NCI-H2107 treated with DMSO at 0.1 percent for 48 hours (cell line): ENCODE measurements around the gene MOB3B.

Source experiments
- DNase-seq: peaks from one replicate; lab custom pipeline; 2025; ENCODE audit not compliant: unreplicated experiment; lab: John Stamatoyannopoulos, UW

Gene MOB3B

DNA sequence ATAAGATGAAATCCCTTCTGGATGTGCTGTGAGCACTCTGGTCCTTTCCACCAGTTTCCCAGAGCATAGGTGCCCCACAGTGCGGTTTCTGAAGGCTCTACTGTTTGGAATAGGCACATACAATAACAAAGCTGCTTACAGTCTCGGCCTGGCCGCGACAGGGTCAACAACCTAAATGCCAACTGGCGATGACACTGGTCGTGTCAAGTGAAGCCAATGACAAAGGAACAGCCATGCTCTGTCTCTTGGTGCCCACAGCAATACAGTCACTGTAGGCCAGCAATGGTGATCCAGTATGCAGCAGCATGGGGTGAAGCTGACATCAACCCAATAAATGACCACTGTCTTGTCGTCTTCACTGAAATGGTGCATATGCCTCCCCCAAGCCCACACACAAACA lies 184.8 kb downstream of the MOB3B start:
- no peak for DNase-seq

DNA sequence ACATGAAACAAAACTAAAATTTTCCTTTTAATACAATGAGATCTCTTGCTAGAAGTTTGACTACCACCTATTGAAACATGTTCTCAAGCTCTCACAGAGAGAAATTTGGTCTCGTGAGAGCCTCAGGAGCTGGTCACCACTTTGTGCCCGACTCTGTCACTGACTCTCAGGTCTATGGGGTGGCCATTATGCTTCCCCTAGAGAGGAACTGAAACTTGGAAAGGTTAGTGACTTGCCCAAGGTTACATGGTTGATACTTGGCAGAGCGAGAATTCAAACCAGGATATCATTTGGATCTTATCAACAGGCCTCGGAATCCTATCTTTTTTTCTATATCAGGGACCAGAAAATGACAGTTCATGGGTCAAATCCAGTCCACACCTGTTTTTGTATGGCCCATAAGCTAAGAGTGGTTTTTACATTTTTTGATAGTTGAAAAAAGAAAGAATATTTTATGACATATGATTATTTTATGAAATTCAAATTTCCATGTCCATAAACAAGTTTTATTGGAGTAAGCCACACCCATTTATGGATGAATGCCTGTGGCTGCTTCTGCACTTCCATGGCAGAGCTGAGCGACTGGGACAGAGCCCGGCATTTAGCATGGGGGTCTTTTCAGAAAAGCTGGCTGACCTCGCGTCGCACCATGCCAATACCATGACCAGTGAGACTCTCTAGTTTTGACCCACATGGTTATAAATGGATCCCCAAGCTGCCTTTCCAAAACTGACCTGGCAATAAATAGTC lies 187.9 kb downstream of the MOB3B start:
- DNase-seq: no peak

DNA sequence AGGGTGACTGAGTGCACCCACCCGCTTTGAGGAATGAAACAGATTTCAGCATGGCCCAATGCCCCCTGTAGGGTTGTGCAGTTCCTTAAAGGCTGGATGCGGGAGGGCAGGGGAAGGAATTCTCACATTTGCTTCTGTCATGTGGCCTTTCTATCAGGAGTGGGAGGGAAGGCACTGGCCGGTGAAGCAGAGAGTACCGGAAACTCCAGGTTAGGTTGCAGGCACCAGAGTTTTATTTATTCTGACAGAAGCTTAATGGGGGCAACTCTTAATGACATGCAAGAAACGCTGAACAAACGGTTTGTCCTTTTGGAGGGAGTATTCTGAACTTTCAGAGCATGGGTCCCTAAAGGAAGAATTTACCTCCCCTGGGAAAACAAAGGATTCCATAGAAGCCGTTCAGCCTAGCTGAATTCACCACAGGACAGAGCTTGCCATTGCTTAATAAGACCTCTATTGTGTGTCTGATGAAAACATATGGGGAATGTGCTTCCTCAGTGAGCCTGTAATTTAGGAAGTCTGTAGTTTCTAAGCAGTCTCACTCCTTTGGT lies 188.6 kb downstream of the MOB3B start:
- DNase-seq: no peak

DNA sequence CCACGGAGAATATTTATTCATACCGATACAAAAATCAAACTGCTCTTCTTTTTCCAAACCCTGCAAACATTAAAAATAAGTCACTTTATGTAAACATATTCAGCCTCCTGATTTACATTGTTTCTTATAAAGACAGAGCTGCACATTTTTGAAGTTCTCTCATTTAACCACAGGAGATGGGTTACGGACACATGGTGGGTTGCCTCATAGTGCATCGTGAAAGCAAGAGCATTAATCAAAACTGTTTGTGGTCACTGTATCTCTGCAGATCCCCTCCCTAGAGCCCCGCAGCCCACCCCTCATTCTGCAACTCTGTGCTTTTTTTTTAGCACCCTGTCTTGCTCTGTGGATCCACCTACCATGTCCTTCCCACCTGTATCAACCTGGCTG lies 189.3 kb downstream of the MOB3B start:
- DNase-seq: no peak

DNA sequence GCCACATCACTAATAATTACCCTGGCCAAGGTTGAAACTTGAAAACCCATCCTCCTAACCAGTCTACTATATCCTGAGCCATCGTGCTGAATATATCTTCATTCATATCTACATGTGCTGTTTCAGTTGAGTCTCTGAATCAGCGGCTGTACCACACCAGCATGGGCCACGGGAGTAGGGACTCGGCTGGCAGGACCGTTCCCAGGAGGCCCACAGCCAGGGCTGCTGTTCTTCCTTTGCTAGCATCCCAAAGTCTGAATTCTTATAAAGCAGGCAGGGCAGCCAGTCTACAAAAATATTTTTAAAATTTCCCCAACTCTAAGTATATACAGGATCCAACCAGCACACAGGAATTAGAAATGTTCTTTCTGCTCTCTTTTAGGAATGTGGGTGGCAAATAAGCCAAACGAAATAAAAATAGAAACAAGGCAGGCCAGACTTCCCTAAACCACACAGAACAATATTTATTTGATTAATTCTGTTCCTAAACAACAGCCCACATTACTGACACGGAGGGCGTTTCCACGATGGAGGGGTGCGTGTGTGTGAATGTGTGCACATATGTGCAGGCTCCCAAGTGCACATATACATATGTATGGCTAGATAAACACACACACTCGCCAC lies 189.8 kb downstream of the MOB3B start:
- DNase-seq: no peak

DNA sequence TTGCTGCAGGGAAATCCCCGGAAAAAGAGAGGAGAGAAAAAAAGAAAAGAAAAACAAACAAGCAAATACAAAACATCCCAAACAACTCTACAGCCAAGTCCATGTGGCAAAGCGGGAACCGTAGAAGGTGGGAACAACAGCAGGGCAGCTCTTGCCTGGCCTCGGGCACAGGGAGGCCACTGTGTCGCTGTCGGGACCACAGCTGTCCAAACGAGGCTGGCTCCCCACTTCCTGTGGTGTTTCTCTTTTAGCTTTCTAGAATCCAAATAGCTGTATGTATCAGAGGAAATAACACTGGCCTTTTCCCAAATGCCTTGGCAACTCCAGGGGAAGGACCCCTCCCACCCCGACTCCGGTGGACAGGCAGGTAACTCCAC lies 191.1 kb downstream of the MOB3B start:
- no peak for DNase-seq

DNA sequence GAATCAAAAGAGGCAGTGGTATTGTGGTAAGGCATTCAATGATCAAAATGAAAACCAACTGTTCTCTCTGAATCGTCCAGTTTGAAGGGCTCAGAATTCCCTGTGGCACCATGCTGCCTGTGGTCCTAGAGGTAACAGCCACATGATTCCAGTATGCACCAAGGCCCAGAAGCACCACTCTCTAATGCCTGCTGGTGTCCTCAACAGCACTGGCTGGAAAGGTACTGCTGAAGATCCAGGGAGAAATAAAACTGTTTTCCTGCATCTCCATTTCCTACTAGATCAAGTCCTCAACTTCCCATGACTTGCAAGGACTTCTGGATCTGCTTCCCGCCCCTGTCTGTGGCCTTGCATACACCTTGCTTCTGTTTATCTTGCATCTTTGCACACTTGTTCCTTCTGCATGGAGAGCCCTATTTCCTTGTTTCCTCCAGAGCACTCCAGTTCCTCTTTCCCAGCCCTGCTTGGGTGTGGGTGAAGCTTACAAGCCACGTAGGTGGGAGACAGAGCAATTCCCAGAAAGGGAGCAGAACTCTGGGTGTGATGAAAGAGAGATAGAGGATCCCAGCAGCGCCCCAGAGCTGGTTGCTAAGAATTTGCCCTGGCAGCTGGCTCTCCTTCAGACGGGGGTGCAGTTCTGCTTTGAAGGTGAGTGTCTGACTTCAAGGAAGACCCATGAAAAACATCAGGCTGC lies 191.6 kb downstream of the MOB3B start:
- DNase-seq: no peak

DNA sequence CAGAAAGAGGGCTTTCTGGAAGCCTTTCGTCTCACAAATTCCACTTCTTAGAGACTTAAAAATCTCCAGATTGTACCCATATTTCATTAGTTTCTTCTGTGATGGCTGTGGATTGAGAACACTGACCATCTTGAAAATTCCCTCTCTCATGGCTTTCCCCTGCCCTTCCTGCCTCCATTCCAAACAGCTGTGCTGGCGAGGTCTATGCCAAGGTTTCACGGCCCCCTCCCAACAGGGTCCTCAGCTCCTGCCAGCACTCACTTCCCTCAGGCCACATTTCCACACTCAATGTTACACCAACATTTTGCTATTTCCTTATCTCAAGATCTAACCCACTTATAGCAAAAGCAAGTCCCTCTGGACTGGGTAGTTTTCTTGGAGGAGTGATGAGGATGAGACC lies 192.4 kb downstream of the MOB3B start:
- DNase-seq: no peak

DNA sequence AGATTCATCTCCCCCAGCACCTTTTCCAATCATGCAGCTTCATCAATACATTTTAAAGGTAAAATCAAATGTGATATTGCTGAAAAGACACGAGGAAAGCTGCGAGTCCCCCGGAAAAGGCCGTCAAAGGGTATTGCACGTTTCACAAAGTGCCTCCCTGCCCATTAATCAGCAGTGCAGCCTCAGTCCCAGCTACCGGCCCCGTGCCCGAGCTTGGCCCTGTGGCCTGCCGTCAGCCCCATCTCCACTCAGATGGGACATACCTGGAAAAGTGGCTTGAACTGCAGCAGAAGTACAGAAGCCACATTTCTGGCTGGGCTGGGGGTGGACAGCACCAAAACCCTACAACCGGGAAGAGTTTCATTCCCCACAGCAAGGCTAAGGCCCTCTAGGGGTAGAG lies 192.8 kb downstream of the MOB3B start:
- DNase-seq: no peak

DNA sequence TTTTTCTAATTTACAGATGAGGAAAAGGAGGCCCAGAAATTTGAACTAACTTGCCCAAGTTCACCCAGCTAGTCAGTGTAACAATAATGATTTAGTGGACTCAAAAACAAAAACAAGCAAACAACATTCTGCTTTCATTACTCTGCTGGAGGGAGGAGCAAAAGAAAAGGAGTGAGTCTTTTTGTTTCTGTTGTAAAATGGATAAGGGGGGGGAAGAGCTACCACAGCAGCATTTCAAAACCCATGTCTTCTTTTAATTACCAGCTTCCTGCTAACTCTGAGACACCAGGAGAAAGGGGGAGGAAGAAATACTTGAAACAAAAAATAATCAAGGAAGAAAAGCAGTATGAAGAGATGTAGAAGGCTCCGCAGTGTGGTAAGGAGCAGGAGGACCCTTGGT lies 193.5 kb downstream of the MOB3B start:
- no peak for DNase-seq

DNA sequence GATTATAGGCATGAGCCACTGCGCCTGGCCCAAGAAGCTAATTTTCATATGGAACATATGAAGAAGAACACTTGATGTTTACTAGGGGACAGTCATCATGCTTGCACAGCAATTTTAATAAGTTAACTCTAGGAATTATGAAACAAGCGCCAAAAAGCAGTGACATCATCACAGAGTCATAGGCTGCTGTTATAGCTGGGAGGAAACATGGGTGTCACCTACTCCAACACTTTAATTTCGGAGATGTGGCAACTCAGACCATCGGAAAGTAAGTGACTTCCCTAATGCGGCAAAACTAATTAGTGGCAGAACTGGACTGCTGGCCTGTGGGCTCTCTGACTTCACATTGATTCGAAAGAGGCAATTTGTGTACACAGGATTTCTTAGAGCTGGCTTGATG lies 194.5 kb downstream of the MOB3B start:
- DNase-seq: no peak

DNA sequence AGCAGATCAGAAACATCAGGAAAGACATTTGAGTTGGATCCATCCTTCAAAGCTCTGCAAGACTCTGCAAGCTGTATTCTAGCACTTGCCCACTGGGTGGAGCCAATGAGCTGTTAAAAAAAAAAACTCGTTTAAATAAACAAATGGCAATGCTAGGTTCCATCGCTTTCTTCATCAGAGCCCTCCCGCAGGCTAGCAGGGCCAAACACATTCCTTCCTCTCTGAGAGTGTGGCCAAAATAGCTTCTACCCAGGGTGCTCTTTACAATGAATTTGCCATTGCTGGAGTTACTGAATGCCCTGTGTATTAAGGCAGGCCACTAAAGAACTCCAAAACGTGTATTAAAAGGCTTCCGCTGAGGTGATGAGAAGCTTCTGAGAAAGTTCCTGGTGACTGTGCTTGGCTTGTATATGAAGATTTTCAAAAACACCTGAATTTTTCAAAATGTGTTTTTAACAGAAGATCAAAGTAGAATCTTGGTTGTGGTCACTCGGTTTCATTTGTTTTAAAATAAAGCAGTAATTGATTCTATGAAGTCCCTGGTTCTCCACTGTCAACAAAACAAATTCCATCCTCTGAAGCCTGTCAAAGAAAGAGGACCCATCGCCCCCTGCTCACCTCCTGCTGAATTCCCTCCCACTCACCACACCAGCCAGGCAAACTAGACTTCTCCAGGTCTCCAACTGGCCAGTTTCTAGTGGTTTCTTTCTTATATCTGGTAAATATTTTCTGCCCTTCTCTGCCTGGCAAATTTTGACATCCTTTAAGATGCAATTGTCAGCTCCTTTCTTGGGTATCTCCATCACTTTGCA lies 196.2 kb downstream of the MOB3B start:
- peak; percentile 29 for DNase-seq

DNA sequence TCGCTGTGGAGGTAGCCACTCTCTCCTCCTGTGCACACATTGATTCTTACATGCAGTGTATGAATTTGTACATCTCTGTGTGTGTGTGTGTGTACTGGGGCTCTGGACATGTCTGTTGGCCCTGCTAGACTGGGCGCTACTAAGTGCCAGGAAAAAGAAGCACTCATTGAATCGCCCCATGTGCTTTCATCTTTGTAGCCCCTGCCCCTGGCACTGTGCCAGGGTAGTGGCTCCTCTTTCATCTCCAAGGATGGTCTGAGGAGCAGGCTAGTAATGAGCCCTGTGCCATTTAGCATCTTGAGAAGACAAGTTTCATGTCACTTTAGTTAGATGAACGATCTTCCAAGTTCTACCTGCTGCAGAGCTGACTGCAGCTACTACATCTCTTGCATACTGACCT lies 198.2 kb downstream of the MOB3B start:
- no peak for DNase-seq

DNA sequence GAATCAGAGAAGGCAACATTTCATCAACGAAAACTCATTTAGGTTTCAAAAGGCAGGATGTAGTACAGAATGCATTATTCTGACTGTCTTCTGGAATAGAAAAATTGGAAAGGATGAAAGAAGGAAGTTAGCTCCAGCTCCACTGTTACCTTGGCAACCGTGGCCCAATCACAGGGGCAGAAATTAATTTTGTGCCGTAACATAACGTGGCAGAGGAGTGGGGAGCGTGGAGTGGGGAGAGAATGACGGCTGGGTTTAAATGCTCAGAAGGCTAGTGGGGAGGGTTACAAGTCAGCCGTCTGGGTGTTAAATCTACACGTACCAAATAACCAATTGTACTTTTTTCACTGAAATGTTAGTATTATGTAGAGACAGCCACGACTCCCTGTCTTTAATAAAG lies 200.3 kb downstream of the MOB3B start:
- DNase-seq: no peak

DNA sequence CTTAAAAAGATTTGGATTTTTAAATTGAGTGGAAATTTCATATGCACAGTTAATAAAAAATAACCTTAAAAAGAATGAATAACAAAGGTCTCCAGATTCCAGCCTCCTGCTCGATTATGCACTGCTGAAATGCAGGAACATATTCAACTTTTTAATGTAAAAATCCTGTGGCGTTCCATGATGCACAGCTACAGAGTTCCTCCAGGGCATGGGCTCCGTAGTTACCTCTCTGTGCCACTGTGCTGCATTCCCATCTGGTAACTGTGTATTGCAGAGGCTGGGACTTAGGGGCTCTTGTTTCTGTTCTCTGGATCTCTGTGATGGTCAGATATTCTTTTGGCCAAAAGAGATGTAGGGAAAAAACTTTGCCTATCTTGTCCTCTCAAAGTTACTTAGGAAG lies 201.1 kb downstream of the MOB3B start:
- DNase-seq: no peak

DNA sequence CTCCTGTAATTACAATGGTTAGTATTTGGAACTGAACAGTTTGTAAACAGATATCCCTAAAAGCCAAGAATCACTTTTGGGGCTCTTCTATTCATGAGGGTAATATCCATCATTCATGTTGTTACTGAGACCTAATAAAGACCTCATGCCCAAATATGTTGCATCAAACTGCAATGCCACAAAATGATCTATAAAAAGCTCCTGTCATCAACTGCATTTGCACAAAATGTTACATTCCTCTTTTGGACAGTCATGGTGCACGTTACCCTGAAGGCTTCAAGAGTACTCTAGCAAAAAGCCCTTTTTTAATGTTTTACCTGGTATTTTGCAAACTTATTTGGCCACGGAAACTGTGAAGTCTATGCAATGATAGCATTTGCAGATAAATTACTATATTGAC lies 218.4 kb downstream of the MOB3B start:
- DNase-seq: no peak

DNA sequence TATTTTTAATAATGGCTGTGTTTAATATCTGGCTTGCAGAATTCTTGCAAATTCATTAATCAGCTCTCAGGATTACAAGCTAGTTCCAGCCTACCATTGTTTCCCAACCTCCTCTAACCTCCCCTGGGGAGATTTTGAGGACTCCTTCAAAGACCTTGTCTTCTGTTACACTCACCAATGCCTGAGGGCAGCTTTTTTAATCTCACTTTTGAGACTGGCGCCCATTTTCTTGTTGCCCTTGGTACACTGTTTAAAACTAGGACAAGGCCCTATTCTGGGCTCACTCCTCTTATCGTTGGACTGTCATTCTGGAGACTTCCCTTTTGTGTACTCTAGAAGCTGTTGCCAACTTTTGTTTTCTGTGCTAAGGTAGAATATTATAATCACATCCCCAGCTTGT lies 219.0 kb downstream of the MOB3B start:
- no peak for DNase-seq

DNA sequence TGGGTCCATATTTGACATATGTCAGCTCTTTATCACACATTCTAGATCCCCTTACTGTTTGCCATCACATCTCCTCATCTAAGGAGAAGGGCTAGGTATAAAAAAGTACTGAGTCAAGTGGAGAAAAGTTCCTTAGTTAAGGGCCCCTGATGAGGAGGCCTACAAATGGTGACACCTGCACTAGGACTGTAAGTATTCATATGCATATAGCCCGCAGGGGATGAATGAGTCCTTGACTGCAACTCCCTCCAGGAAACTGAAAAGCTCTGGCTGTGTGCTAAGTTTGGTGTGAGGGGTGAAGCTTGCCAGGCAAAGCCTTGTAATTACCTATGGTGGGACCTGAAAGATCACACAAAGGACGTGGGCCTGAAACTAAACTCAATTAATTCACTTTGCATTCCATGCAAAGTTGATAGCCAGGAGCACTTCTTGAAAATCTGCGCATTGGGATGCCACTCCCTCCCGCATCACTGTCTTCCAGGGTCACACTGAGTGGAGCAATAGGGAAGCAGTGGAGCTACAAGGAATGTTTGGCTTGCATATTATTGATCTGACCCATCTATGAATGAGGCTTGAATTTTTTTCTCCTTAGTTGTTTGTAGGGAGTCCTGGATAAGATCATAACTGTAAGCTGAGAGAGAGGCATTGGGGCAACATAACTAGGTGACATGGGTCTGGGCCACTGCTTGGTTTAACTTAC lies 220.8 kb downstream of the MOB3B start:
- DNase-seq: no peak

DNA sequence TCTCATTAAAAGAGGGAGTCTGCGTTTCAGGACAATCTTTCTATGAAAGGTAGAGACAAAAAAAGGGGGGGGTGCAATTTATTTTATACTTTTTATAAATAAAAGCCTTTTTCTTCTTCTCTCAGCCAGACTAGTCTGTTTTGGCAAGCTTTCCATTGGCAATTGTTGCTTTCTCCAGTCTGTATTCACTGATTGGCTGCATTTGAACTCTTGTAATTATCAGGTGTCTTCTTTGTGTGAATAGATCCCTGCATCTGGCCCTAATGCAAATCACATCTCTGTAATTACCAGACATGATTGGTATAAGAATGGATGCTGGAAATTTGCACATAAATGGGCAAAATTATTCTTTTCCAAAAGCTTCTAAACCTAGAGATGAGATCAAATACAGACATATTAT lies 225.1 kb downstream of the MOB3B start:
- no peak for DNase-seq

DNA sequence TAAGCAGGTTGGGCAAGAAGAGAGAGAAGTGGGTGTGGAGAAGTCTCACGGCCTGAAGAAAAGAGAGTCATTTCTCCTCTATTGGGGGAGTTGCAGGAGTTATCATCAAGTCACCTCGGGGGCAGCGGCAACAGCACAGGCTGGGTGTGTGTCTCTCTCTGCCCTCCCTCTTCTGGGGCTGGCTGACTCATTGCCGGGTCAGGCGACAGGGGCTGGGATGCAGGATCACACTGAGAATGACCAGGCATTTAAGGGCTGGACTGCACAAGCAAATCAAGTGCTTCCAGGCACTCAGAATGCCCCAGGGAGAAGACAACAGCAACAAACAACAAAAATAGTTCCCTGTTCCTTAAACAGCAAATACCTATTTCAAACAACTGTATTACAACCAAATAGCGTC lies 226.4 kb downstream of the MOB3B start:
- no peak for DNase-seq

DNA sequence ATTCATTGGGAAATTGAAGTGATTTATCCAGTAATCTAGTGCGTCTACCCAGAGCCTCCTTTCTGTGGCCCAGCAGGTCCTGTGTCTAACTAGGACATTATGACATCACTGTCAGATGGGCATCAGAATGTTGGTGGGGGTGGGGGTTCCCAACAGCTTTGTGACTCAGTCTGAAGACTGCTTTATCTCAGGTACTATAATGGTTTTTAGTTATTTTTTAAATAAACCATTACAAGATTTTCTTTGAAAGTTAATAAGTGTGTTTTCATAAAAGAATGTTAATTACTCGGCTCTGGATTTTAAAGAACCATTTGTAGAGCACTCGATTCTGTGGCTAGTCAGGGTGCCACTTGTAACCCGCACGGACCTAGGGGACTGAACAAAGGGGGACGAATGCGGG lies 232.6 kb downstream of the MOB3B start, which contains the start of gene EQTN:
Gene EQTN (minus strand): TSS at position 101 of the 400 bp plus-strand sequence. CDS start 95 bp downstream, at position 6.
- no peak for DNase-seq
